CD4-positive, alpha-beta T cell treated with Interleukin-15 for 1 hour (primary cell): Measurements from ENCODE around the gene PLPPR1.
"Not testable (repeated sequence)": the region's sequence is repeated elsewhere in the genome, so short reads cannot be mapped to it uniquely, and the experiment has no call there.

Experiments used
- DNase-seq: peaks from one replicate; pipeline ENCODE4 v3.0.0-alpha.2; 2020

PLPPR1 gene

DNA sequence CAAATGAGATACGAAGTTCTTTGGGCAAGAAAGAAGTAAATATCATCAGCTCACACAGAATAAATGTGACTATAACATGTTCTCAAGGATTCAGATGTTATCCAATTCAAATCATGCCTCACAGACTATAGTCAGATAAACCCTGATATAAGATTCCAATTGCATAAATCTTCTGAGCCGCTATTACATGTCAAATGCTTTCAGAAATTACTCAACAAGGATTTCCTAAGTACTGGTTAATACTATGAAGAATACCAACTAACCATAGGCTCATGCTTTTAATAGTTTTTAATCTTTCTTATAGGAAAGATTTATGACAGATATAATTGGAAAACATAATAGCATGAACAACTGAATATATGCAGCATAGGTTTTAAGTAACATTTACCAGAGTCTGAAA lies 282.7 kb downstream of the PLPPR1 start:
- DNase-seq = no peak

DNA sequence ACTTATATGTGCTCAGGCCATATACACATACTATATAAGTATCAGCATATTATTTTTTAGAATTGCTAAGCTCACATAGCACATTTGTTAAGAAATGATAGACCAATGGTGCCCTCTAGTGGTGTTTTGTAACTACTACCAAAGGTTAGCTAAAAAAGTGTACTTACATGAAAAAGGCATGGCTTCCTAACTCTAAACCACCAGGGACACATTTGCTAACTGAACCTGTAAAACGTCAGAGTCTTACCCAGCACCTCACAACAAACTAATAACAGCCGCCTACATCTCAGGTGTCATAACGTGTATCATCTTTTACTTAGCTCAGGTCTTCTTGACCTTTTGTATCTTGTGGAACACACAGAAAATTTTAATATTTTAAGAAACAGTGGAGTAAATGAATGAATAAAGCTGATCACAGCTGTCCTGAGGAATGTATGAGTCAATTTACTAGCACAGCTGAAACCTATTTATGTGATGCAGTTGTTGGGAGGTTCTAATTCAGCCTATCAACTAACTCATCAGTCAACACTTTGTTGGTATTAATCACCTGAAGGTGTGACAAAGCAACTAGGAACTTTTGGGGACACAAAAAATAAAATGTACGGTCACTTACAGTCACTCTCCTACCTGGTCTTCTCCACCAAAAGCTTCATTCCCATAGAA lies 283.4 kb downstream of the PLPPR1 start:
- DNase-seq = no peak

DNA sequence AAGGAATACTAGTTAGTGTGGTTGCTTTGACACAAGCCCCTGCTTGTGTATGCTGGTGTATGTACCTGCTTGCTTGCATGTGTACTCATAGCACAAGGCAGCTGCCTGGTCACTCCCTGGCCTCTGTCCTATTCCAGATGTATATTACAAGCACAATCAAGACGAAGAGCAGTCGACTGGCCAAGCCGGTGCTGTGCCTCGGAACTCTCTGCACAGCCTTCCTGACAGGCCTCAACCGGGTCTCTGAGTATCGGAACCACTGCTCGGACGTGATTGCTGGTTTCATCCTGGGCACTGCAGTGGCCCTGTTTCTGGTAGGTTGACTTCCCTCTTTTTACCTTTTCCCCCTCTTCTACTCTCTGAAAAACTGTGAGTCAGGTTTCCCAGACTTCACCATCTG lies 284.1 kb downstream of the PLPPR1 start:
- no peak for DNase-seq

DNA sequence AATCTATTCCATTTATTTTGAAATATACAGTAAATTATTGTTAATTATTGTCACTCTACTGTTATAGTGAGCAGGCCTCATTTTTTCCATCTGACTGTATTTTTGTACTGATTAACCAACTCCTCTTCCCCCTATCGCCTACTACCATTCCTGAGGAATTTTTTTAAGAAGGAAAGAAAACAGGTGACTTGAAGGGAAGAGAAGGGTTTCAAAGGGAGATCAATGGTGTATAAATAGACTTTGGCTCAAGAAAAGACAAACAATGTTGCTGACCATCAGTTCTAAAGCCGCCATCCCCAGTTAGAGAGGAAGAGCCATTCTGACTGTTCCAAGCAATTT lies 286.6 kb downstream of the PLPPR1 start:
- DNase-seq = no peak

DNA sequence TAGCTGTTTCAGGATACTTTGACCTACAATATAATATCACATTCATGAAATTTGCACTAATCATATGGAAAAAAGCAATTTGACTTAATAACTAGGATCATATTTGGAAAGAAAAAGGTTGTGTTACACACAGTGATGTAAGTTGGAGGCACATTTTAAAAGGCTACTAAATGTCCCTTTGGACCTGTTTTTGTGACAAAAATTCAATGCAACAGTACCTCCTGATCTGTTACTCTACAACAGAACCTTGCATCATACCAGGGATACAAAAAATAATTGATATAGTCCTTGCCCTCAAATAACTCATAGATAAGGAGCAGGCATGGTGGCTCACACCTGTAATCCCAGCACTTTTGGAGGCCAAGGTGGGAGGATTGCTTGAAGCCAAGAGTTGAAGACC lies 289.2 kb downstream of the PLPPR1 start:
- DNase-seq = no peak

DNA sequence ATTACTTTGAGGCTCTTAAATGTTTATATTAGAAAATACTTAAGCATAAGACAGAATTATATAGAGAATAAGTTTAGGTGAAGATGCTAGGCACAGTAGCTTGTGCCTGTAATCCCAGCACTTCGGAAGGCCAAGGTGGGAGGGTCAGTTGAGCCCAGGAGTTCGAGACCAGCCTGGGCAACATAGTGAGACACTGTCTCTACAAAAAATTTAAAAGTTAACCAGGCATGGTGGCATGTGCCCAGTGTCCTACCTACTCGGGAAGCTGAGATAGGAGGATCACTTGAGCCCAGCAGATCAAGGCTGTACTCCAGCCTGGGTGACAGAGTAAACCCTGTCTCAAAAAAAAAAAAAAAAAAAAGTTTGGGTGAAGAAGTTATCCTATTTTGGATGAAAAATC lies 294.6 kb downstream of the PLPPR1 start:
- no peak for DNase-seq

DNA sequence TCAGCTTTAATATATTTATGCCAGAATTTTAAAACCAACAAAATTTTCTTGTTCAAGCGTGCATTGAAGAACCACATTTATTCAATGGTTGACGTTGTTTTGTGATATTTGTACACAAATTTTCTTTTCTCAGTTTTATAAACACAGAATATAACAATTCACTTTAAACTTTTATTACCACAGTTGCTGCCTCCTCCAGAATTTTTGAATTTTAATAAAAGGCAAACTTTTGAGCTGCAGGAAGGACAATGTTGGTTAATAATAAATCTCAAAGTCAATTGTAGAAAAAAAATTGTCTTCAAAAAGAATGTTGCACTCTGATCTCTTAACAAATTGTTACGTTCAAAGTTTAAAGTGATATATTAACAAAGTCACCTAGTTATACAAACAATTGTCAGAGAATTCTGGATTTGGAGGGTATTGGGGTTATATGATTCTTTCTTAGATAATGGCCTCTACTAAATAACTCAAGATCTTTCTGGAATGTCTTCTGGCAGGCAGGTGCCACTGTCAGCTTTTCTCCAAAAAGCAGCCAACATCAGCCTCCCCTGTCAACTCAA lies 295.8 kb downstream of the PLPPR1 start:
- no peak for DNase-seq

DNA sequence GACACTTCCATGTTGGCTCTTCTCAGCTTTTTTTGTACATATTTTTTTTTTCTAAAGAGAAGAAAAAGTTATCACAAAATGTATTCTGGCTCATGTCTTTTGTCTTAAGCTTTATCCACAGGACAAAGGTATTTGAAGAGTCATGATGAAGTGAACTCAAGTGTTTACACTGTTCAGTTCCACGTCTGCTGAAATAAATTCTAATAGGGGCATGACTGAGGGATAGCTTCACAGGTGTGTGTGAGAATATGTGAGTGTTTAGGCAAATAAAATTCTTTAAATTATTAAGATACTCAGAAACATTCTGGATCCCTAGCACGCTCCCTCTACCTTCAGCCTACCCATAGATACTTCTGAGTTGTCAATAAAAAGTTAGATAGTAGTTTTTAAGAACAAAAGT lies 296.5 kb downstream of the PLPPR1 start:
- DNase-seq = no peak

DNA sequence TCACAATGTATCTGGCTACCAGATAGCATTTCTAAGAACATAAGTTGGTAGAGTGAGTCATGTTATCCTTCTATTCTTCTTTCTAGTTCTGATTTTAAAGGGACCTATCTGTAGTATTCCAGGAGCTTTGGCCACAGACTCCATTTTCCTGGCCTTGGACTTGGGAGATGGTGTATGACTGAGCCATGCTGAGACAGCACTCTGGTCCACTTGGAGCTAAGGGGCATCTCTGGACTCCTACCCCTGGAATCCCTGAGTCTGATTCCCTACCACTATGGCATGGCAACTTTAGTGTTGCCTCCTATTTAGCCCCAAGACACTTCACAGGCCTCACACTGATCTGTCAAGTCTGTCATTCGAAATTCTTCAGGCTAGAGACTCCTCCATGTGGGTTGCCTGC lies 297.5 kb downstream of the PLPPR1 start:
- no peak for DNase-seq

DNA sequence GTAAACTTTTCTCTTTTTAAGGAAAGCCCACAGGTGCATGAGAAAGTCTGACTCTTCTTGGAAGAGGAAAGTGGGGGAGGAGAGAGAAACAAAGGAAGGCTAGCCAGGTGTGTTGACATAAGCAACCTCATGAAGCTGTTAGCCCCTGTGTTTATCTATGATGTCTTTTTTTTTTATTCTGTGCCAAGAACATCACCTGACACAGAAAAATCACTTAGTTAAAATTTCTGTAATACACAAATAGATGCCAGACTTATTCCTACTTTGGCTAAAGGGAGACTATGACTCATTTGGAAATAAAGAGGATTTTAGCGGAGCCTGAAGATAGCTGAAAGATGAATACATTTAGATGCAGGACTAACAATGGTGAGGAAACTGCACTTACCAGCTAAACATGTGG lies 298.0 kb downstream of the PLPPR1 start:
- no peak for DNase-seq

DNA sequence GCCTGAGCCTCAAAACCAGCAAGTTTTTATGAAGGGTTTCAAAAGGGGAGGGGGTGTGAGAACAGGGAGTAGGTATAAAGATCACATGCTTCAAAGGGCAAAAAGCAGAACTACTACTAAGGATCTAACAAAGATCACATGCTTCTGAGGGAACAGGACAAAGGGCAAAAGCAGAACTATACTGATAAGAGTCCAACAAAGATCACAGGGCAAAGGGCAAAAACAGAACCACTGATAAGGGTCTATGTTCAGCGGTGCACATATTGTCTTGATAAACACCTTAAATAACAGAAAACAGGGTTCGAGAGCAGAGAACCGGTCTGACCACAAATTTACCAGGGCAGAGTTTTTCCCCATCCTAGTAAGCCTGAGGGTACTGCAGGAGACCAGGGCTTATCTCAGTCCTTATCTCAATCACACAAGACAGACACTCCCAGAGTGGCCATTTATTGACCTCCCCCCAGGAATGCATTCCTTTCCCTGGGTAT lies 298.9 kb downstream of the PLPPR1 start:
- DNase-seq = not testable (repeated sequence)

DNA sequence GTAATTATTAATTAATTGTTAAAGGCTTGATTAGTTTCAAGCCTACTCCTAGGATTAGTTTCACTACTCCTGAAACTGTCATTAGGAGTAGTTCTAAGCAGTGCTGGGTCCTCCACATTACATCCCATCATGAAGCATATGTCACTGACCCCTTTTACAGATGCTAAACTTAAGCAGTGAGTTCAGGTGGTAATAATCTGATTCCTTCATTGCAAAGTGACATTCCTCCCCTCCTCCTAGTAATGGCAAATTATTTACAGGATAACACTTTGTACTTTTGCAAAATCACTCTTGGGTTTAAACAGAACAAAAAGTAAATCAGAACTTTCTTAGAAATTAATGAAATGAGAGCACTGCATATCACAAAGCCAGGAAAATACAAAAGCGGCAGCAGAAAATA lies 303.8 kb downstream of the PLPPR1 start:
- no peak for DNase-seq

DNA sequence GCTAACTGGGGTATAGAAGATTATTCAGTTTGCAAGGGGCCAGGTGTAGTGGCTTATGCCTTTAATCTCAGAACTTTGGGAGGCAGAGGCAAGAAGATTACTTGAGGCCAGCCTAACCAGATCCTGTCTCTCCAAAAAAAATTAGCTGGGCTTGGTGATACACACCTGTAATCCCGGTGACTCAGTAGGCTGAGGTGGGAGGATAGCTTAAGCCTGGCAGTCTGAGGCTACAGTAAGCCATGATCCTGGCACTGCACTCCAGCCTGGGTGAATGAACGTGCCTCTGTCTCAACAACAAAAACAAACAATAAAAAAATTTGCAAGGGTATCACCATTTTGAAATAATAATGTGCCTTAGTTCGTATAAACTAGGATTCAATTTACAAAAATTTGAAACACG lies 305.0 kb downstream of the PLPPR1 start:
- no peak for DNase-seq

DNA sequence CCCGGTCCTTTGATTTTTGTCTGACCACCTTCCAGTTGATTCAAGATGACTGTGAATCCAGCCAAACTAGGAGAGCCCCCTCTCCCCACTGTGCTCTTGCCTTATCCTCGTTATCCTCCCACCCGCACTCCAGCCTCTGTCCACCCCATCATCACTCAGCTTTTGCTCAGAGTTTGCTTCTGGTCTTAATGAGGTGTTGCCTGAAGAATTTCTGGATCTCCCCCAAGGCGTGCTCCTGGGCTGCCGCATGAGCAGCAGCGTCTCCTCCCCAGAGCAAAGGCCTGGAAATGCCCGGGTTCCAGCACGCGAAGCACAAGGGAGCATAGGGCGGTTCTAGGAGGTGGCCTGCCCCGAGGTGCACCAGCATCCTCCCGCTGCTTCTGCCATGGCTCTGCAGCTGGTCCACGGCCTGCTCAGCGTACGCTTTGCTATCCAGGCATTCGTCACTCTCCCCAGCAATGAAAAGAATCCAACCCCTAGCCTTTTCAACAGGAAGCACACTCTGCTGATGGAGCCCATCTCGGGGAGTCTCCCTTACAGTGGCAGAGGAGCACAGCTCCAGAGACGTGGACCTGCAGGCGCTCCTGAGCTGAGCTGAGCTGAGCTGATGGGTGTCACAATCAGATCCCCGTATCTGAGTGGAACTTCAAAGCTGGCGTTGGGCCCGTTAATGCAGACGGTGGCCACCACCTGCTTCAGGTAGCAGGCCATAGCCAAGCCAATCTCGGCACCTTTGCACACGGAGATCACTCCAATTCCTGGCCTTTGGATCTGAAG lies 305.6 kb downstream of the PLPPR1 start:
- no peak for DNase-seq

DNA sequence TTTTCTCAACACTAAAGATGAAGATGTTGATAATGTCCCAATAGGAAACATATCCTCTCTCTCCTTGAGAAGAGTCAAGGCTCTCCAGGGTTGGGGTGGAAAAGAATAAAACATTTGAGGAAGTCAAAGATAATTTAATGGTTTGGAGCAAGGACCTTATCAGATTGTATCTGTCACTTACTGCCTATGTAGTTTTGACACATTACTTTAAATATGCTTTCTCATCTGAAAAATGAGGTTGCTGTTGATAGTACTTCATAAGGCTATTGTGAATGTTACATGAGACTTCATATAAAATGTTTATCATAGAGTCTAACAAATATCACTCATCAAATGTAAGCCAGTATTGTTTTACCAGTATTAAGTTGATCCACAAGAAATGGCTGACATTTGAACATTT lies 307.6 kb downstream of the PLPPR1 start:
- DNase-seq = no peak

DNA sequence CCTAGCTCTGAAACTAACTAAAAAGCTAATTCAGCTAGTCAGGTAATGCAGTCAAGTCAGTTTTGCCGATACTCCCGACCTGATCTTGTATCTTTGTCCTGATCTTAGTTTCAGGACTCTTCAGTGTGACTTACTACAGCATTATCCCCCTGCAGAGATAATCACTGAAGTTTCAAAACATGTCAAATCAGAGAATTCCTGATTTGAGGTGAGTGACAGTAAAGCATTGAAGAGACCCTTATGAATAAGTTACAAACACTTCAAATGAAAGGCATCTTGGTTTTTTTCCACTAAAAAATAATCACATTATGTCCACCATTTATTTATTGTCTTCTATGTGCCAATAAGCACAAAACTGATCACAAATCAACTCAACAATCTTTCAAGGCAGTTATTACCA lies 308.7 kb downstream of the PLPPR1 start:
- no peak for DNase-seq

DNA sequence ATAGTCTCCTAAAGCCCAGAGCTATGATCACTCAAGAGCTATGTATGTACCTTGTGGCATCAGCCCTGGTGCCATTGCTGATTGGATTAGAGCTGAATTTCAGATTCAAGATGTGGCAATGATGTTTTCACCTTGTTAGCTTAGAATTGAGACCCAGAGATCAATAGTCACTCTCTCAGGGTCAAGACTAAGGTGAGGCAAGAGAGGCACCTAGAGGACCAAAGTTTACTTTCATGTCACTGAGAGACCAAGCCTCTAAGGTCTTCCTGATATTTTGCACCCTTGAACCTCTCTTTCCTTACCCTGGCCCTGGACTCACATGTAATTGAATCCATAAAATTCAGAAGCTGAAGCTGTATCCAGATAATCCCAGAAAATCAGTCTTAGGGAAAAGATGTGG lies 313.4 kb downstream of the PLPPR1 start:
- DNase-seq = no peak

DNA sequence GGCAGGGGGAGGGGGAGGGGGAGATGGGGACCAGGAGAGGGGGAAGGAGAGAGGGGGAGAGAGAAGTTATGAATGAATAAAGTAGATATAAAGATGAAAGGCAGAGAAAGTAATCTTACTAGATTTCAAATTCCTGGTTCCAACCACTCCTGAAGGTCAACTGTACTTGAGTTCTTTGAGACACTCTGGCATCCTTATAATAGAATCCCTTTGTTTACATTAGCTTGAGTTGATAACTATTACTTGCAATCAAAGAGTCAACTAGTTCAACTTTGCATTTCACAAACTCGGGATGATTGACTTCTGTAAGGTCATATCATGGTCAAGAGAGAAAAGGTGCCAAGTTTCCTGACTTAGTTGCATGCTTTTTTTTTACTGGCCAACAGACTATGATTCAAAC lies 314.1 kb downstream of the PLPPR1 start:
- no peak for DNase-seq

DNA sequence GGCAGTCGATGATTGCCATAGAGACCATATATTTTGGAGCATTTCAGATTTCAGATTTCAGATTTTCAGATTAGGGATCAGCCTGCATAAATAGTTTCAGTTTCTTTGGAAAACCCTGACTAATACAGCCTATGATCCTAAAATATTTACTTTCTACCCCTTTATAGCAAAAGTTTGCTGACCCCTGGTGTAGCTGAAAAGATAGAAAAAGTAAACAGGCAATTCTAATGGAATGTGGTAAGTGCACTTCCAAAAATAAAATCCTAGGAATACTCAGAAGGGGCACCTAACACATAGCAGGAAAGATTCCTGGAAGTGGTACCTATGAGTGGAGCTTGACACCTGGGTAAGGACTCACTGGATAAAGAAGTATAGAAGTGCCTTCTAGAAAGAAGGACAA lies 321.8 kb downstream of the PLPPR1 start:
- no peak for DNase-seq

DNA sequence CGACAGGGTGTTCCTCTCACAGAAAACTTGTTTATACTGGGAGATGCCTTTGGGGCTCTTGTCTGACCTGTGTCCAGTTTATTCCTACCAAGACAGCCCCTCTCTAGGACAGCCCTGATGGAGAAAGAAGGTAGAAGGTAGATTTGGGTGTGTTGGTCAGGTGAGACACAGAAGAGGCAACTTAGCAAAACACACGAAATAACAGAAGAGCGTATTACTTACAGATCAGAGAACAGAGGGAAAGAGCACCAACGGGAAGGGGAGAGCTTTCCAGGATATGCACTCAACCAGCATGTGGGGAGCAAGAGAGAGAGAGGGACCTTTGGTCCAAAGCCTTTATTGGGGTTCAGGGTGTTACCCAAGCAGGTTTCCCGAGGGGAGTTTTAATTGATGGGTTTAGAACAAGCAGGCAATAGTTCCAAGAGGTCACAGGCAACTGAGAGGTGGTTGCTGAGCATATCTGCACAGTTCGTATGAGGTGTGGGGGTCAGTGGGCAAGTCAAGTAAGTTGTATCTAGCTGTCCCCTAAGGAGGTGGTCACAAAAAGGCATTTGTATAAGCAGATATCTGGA lies 324.5 kb downstream of the PLPPR1 start:
- no peak for DNase-seq

DNA sequence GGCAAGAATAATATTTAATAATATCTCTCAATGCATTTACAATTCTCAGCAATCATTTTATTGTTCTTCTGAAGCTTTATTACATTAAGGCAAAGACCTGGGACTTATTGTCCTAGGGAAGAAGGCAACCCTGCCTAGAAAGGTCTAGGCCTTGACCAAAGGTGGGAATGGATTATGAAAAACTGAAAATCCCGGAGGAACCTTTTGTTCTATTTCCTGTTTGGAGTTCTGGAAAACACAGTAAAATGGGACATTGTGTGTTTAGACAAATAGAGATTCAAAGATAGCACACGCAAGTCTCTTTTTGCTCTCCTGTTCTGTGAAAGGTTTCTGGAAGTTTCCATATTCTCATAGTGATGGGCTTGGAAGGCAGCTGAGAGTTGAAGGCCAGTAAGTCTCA lies 325.2 kb downstream of the PLPPR1 start:
- DNase-seq = no peak

DNA sequence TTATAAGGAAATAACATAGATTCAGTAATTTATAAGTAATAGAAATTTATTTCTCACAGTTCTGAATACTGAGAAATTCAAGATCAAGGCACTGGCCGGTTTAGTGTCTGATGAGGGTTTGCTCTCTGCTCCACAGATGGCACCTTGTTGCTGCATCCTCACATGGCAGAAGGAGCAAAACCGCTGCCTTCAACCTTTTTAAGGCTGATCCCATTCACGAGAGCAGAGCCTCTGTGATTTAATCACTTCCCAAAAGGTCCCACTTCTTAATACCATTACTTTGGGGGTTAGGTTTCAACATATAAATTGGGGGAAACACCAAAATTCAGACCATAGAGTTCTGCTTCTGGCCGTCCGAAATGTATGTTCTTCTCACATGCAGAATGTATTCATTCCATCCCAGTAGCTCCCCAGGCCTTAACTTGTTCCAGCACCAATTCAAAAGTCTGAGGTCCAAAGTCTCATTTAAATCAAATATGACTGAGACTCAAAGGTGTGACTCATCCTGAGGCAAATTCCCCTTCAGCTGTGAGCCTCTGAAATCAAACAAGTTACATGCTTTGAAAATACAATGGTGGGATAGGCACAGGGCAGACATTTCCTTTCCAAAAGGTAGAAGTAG lies 325.7 kb downstream of the PLPPR1 start:
- no peak for DNase-seq
